Left renal pelvis (tissue), 4 donors: ENCODE results near the gene FAM210A. TPM values are rescaled to one million over a fixed set of nuclear protein-coding genes. Genes with fewer than 3 reads are reported as not detected.
"Not testable (repeated sequence)": the region's sequence is repeated elsewhere in the genome, so short reads cannot be mapped to it uniquely, and the experiment has no call there.

ENCODE experiments used
- DNase-seq, 4 donors: peaks; one replicate each; pipeline ENCODE4 v3.0.0-alpha.2; 2013; ENCODE audit warnings: low read depth in 4 of 4, low spot score in 3 of 4
- polyA plus RNA-seq, 4 donors: library from polyadenylated mRNA; unstranded; fragments of 120-200 nt; gene quantifications; one replicate each; pipeline ENCODE4 v1.2.1, GENCODE V29; 2013; ENCODE audit not compliant: insufficient read length in 4 of 4

FAM210A gene
- polyA plus RNA-seq: 10 to 100 TPM; 16.2 to 22.0 (median 20.0) TPM

GRCh38 chr18:13726232-13726971 is at the start of gene FAM210A, which contains the start of gene RNMT:
TSS of gene FAM210A (minus strand) at chr18:13726558. CDS start at chr18:13682077, 44,481 bp downstream.
TSS of gene RNMT (plus strand) at chr18:13726673. CDS start at chr18:13731518, 4,845 bp downstream.
- DNase-seq: peak; percentile 88 to 92 (median 90)

- no peak for DNase-seq
Observed at GRCh38 chr18:13775058-13775457, 48.7 kb upstream of the FAM210A start.

- DNase-seq: no peak
Observed at GRCh38 chr18:13762690-13763439, 36.5 kb upstream of the FAM210A start.

GRCh38 chr18:13760047-13760446 is 33.7 kb upstream of the FAM210A start:
- DNase-seq: no peak

GRCh38 chr18:13758622-13759021 is 32.3 kb upstream of the FAM210A start:
- no peak for DNase-seq

GRCh38 chr18:13756671-13757070 is 30.3 kb upstream of the FAM210A start:
- no peak for DNase-seq

- no peak for DNase-seq
Observed at GRCh38 chr18:13756261-13756660, 29.9 kb upstream of the FAM210A start.

- not testable (repeated sequence) for DNase-seq
Observed at GRCh38 chr18:13751599-13751998, 25.2 kb upstream of the FAM210A start.

- no peak for DNase-seq
Observed at GRCh38 chr18:13746633-13747032, 20.3 kb upstream of the FAM210A start.

GRCh38 chr18:13745696-13746095 is 19.3 kb upstream of the FAM210A start:
- DNase-seq: no peak

GRCh38 chr18:13735681-13736080 is 9.3 kb upstream of the FAM210A start:
- no peak for DNase-seq

- no peak for DNase-seq
Observed at GRCh38 chr18:13730481-13730880, 4.1 kb upstream of the FAM210A start.

- DNase-seq: peak in 2 of 4 donors; percentile 39 to 40
Observed at GRCh38 chr18:13726972-13727331, 594 bp upstream of the FAM210A start.

GRCh38 chr18:13725566-13726231 is 659 bp downstream of the FAM210A start:
- DNase-seq: no peak

- DNase-seq: no peak
Observed at GRCh38 chr18:13720847-13721246, 5.5 kb downstream of the FAM210A start.

- DNase-seq: no peak
Observed at GRCh38 chr18:13720123-13720522, 6.2 kb downstream of the FAM210A start.

- DNase-seq: no peak
Observed at GRCh38 chr18:13716916-13717315, 9.4 kb downstream of the FAM210A start.

- no peak for DNase-seq
Observed at GRCh38 chr18:13715330-13715729, 11.0 kb downstream of the FAM210A start.

GRCh38 chr18:13713455-13714055 is 12.8 kb downstream of the FAM210A start:
- DNase-seq: no peak

- DNase-seq: no peak
Observed at GRCh38 chr18:13712400-13713131, 13.8 kb downstream of the FAM210A start.
